ENCODE measurements around the gene RAB11FIP4.

Gene RAB11FIP4

DNA sequence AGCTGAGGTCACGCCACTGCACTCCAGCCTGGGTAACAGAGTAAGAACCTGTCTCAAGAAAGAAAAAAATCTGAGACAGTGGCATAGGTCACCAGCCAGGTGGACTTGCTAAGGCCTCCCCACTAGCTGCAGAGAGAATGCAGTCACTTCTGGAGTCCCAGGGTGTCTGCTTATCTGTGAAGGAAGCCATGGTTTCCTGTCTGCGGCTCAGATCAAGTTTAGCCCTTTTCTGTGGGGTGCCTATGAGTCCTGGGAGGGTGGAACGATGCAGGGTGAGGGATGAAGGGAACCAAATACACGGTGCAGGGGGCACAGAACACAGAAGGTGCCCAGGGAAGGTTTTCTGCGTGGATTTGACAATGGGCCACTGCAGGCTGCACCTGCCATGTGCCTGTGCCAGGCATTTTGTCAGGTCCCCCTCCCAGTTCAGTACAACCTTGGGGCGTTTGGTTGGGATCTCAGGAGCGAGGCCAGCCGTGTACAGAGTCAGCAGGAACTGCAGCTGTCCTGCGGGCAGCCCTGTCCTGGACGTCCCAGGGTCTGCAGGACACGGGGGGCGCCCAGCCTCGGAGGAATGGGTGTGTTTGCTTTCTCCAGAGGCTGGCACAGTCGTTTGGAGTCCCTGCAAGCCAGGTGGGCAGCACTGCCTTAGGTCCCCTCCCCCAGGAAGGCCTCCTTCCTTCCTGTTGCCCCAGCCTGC, 41.8 kb downstream of the RAB11FIP4 start:
- peaks cover 4% of the 10 kb centered on the region for H3K27me3 ChIP-seq (ENCODE audit: control insufficient read depth, low read length)
- no peaks in the 10 kb centered on the region for H3K4me1 ChIP-seq (ENCODE audit: control insufficient read depth, low read length)
- H4K20me1 ChIP-seq (ENCODE audit: control insufficient read depth, insufficient read depth, low read depth, low read length), result no peaks in the 10 kb centered on the region
- H3K79me2 ChIP-seq (ENCODE audit: control insufficient read depth, low read length), result no peaks in the 10 kb centered on the region
- H3K9me3 ChIP-seq (ENCODE audit: control insufficient read depth, insufficient read depth, low read length), result no peaks in the 10 kb centered on the region
- H3K36me3 ChIP-seq (ENCODE audit: control insufficient read depth, low read length), result no peaks in the 10 kb centered on the region
- H3F3A ChIP-seq (ENCODE audit: control insufficient read depth, insufficient read depth), result no peaks in the 10 kb centered on the region
- H3K4me2 ChIP-seq (ENCODE audit: low read length), result no peak overlapping the region
- no peaks in the 10 kb centered on the region for H3K9me2 ChIP-seq (replicated peaks; ENCODE audit: control insufficient read depth, low read length)
- no peak overlapping the region for H3K27ac ChIP-seq (ENCODE audit: low read depth, low read length)
- no peak overlapping the region for H3K4me3 ChIP-seq (ENCODE audit: low read length)
- TF ChIP-seq, protein P1, sequence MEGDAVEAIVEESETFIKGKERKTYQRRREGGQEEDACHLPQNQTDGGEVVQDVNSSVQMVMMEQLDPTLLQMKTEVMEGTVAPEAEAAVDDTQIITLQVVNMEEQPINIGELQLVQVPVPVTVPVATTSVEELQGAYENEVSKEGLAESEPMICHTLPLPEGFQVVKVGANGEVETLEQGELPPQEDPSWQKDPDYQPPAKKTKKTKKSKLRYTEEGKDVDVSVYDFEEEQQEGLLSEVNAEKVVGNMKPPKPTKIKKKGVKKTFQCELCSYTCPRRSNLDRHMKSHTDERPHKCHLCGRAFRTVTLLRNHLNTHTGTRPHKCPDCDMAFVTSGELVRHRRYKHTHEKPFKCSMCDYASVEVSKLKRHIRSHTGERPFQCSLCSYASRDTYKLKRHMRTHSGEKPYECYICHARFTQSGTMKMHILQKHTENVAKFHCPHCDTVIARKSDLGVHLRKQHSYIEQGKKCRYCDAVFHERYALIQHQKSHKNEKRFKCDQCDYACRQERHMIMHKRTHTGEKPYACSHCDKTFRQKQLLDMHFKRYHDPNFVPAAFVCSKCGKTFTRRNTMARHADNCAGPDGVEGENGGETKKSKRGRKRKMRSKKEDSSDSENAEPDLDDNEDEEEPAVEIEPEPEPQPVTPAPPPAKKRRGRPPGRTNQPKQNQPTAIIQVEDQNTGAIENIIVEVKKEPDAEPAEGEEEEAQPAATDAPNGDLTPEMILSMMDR (IDR thresholded peaks at IDR 0.05; ENCODE audit: low read depth, low read length, poor library complexity, severe bottlenecking), result no peak
- no peak for TF ChIP-seq EZH2phosphoT487 (IDR thresholded peaks at IDR 0.05; ENCODE audit: borderline replicate concordance, low read length)

DNA sequence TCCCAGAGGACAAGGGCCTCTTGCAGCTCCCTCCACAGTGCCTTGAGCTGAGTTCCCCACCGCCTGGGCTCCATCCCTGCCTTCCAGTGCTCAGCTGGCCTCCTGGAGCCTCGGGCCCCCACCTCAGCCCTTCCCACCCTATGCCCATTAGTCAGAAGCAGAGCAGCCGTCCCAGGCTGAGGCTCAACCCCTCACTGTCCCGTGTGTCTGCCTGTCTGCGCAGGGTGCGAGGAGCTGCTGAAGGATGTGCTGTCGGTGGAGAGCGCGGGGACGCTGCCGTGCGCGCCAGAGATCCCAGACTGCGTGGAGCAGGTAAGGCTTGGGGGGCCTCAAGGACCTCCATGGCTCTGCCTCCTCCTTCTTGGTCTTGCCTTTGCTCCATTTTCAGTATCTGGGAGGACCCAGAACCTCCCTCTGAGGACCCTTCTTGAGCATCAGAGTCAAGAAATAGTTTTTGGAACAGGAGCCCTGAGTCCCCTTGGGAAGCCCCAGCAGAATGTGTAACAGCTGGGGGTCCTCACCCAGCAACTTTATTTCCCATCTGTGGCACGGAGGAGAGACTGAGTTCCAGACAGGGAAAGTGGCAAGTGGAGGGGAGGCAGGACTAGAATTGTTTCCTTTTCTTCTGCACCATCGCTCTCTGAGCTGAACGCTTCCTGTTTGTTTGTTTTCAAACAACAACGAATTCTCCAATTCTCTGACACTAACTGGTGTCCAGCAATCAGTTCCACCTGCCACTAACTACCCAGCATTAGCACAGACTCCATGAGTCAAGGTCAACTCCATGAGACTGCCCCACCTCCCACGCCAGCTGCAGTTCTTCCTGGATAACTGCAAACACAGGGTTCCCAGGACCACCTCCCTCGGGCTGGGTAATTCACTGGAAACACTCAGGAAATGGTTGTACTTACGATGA, 42.6 kb downstream of the RAB11FIP4 start:
- no peak overlapping the region for H3K4me3 ChIP-seq (ENCODE audit: low read length)

DNA sequence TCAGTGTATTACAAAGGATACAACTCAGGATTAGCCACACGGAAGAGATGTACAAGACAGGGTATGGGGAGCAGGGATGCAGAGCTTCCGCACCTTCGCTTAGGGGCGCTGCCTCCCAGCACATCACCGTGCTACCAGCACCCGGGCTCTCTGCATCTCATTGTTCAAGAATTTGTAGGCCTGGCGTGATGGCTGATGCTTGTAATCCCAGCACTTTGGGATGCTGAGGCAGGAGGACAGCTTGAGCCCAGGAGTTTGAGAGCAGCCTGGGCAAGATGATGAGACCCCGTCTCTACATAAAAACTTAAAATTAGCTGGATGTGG, 43.2 kb downstream of the RAB11FIP4 start:
- Histone ChIP-seq H3K9me3 (ENCODE audit: control insufficient read depth, insufficient read depth, low read length) (no peaks in the 10 kb centered on the region), H3K27me3 (ENCODE audit: control insufficient read depth, low read length) (peaks cover 4% of the 10 kb centered on the region), H3K79me2 (ENCODE audit: control insufficient read depth, low read length) (no peaks in the 10 kb centered on the region), H3K4me2 (ENCODE audit: low read length) (no peak overlapping the region), H3K36me3 (ENCODE audit: control insufficient read depth, low read length) (no peaks in the 10 kb centered on the region), H3K9me2 (replicated peaks; ENCODE audit: control insufficient read depth, low read length) (no peaks in the 10 kb centered on the region), H3K27ac (ENCODE audit: low read depth, low read length) (no peak overlapping the region), H3F3A (ENCODE audit: control insufficient read depth, insufficient read depth) (no peaks in the 10 kb centered on the region), H3K4me1 (ENCODE audit: control insufficient read depth, low read length) (no peaks in the 10 kb centered on the region), H4K20me1 (ENCODE audit: control insufficient read depth, insufficient read depth, low read depth, low read length) (no peaks in the 10 kb centered on the region), H3K4me3 (ENCODE audit: low read length) (no peak overlapping the region)
- TF ChIP-seq, protein P1 (IDR thresholded peaks at IDR 0.05; ENCODE audit: low read depth, low read length, poor library complexity, severe bottlenecking), result no peak
- TF ChIP-seq EZH2phosphoT487 (IDR thresholded peaks at IDR 0.05; ENCODE audit: borderline replicate concordance, low read length), result no peak

More for the DNA sequence above, 42.6 kb downstream of the RAB11FIP4 start:
- TF ChIP-seq, protein P1 (IDR thresholded peaks at IDR 0.05; ENCODE audit: low read depth, low read length, poor library complexity, severe bottlenecking), result no peak
- no peak for TF ChIP-seq EZH2phosphoT487 (IDR thresholded peaks at IDR 0.05; ENCODE audit: borderline replicate concordance, low read length)
- no peaks in the 10 kb centered on the region for H4K20me1 ChIP-seq (ENCODE audit: control insufficient read depth, insufficient read depth, low read depth, low read length)
- no peaks in the 10 kb centered on the region for H3K9me3 ChIP-seq (ENCODE audit: control insufficient read depth, insufficient read depth, low read length)
- H3K4me2 ChIP-seq (ENCODE audit: low read length), result no peak overlapping the region
- no peaks in the 10 kb centered on the region for H3K79me2 ChIP-seq (ENCODE audit: control insufficient read depth, low read length)
- no peak overlapping the region for H3K27ac ChIP-seq (ENCODE audit: low read depth, low read length)
- no peaks in the 10 kb centered on the region for H3F3A ChIP-seq (ENCODE audit: control insufficient read depth, insufficient read depth)
- no peaks in the 10 kb centered on the region for H3K9me2 ChIP-seq (replicated peaks; ENCODE audit: control insufficient read depth, low read length)
- H3K27me3 ChIP-seq (ENCODE audit: control insufficient read depth, low read length), result peaks cover 4% of the 10 kb centered on the region
- H3K36me3 ChIP-seq (ENCODE audit: control insufficient read depth, low read length), result no peaks in the 10 kb centered on the region
- no peaks in the 10 kb centered on the region for H3K4me1 ChIP-seq (ENCODE audit: control insufficient read depth, low read length)
